OCI-LY3 (cell line): ENCODE measurements around the gene ZNF263.

Experiments used
- EZH2phosphoT487 ChIP-seq: fragments of 200-600 bp; shearing (Covaris generic); IDR thresholded peaks from 2 replicates; pipeline ENCODE4 v1.6.1; 2018; ENCODE audit warnings: antibody characterized with exemption, mixed run types, low read depth
- TF ChIP-seq, protein P1 (sequence below): fragments of 200-600, 300-600 bp; sonication (generic); IDR thresholded peaks from 2 replicates; pipeline ENCODE4 v1.5.1; 2014; ENCODE audit warnings: antibody characterized with exemption, low read length, low read depth

DNA sequence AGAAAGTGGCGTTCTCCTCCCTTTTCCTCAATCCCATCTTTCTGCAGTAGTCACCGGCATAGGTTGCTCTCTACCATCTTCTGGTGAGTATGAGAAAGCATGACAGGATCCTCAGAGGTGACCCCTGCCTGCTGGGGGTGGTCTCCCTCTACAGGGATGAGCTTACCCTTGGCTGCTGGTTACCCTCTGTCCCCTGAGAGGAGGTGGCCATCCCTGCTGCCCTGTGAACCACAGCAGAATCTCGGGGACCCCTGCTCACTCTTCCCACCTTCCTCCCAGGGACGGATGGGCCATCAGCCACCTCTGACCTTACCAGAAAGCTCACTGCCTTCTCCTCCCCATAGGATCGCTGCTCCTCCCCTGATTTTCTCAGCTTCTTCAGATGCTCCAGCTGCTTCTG is 34.7 kb upstream of the ZNF263 start:
- TF ChIP-seq, protein P1, sequence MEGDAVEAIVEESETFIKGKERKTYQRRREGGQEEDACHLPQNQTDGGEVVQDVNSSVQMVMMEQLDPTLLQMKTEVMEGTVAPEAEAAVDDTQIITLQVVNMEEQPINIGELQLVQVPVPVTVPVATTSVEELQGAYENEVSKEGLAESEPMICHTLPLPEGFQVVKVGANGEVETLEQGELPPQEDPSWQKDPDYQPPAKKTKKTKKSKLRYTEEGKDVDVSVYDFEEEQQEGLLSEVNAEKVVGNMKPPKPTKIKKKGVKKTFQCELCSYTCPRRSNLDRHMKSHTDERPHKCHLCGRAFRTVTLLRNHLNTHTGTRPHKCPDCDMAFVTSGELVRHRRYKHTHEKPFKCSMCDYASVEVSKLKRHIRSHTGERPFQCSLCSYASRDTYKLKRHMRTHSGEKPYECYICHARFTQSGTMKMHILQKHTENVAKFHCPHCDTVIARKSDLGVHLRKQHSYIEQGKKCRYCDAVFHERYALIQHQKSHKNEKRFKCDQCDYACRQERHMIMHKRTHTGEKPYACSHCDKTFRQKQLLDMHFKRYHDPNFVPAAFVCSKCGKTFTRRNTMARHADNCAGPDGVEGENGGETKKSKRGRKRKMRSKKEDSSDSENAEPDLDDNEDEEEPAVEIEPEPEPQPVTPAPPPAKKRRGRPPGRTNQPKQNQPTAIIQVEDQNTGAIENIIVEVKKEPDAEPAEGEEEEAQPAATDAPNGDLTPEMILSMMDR: no peak
- TF ChIP-seq EZH2phosphoT487: no peak
